GM23248 (cell line): ENCODE data around the gene RNF207. TPM values are rescaled to one million over a fixed set of nuclear protein-coding genes. Genes with fewer than 3 reads are reported as not detected.
A peak's percentile ranks its signal among the peaks of the same experiment; 100 is the strongest.

Experiments used
- DNase-seq: peaks from one replicate; pipeline ENCODE4 v3.0.0-alpha.2; 2015
- H2AFZ ChIP-seq: fragments of 200-600 bp; sonication (generic); 2 replicates; pipeline ENCODE4 v1.6.1; 2016; ENCODE audit warnings: antibody characterized with exemption
- H3F3A ChIP-seq: fragments of 200-600 bp; sonication (generic); 2 replicates; pipeline ENCODE4 v1.6.1; 2016; ENCODE audit warnings: mild to moderate bottlenecking, antibody characterized with exemption, mixed run types; ENCODE audit not compliant: insufficient read depth
- H3K27ac ChIP-seq: fragments of 200-600 bp; sonication (generic); 2 replicates; pipeline ENCODE4 v1.5.1; 2016; ENCODE audit warnings: mild to moderate bottlenecking
- H3K27me3 ChIP-seq: fragments of 200-600 bp; sonication (generic); replicated peaks from 2 replicates; pipeline ENCODE4 v1.6.1; 2016; ENCODE audit warnings: mild to moderate bottlenecking; ENCODE audit not compliant: insufficient read depth
- H3K36me3 ChIP-seq: fragments of 200-600 bp; sonication (generic); 2 replicates; pipeline ENCODE4 v1.6.1; 2016; ENCODE audit warnings: low read depth, mild to moderate bottlenecking
- H3K4me1 ChIP-seq: fragments of 200-600 bp; sonication (generic); 2 replicates; pipeline ENCODE4 v1.6.1; 2016; ENCODE audit warnings: mild to moderate bottlenecking; ENCODE audit not compliant: insufficient read depth
- H3K4me2 ChIP-seq: fragments of 200-600 bp; sonication (generic); one replicate; pipeline ENCODE4 v1.6.1; 2016; ENCODE audit warnings: mild to moderate bottlenecking; ENCODE audit not compliant: unreplicated experiment
- H3K4me3 ChIP-seq: fragments of 200-600 bp; sonication (generic); 2 replicates; pipeline ENCODE4 v1.5.1; 2016; ENCODE audit warnings: mild to moderate bottlenecking
- H3K79me2 ChIP-seq: fragments of 200-600 bp; sonication (generic); 2 replicates; pipeline ENCODE4 v1.6.1; 2016; ENCODE audit warnings: mild to moderate bottlenecking; ENCODE audit not compliant: insufficient read depth
- H3K9ac ChIP-seq: fragments of 200-600 bp; sonication (generic); 2 replicates; pipeline ENCODE4 v1.6.1; 2016; ENCODE audit warnings: mild to moderate bottlenecking
- H3K9me2 ChIP-seq: fragments of 200-600 bp; sonication (generic); 2 replicates; pipeline ENCODE4 v1.6.1; 2016; ENCODE audit warnings: mixed run types, mild to moderate bottlenecking, moderate library complexity; ENCODE audit not compliant: insufficient read depth
- H3K9me3 ChIP-seq: fragments of 200-600 bp; sonication (generic); one replicate; pipeline ENCODE4 v1.6.1; 2017; ENCODE audit warnings: low read depth
- H4K20me1 ChIP-seq: fragments of 200-600 bp; sonication (generic); 2 replicates; pipeline ENCODE4 v1.6.0; 2016; ENCODE audit not compliant: insufficient read depth
- EZH2 ChIP-seq: fragments of 200-600 bp; sonication (generic); IDR thresholded peaks from 2 replicates; pipeline ENCODE4 v1.6.1; 2018; ENCODE audit warnings: antibody characterized with exemption, mild to moderate bottlenecking; ENCODE audit not compliant: insufficient read depth, poor library complexity, severe bottlenecking
- EZH2phosphoT487 ChIP-seq: fragments of 200-600 bp; sonication (generic); IDR thresholded peaks from 2 replicates; pipeline ENCODE4 v1.6.1; 2018; ENCODE audit warnings: antibody characterized with exemption, moderate library complexity, mild to moderate bottlenecking, low read depth; ENCODE audit not compliant: insufficient read depth
- WGBS, 2 experiments: methylation state at CpG; one replicate each; pipeline ENCODE4 v1.1.6; 2015 to 2017; ENCODE audit warnings: low lambda C conversion rate in 2 of 2, low coverage in 1 of 2; ENCODE audit errors: missing lambda C conversion rate in 2 of 2; 5-methylcytosine and 5-hydroxymethylcytosine counted together
- in situ Hi-C: fragments of 300-500 bp; cut with MboI; formaldehyde crosslinking; loops from 2 replicates; pipeline ENCODE4 v1.15.0; 2020
- polyA plus RNA-seq: library from polyadenylated mRNA; unstranded; fragments of >200 nt; fragmentation: Nextera tagmentation; extraction: Ambion mirVana; gene quantifications from 2 replicates; pipeline ENCODE4 v1.2.1, GENCODE V29; 2016
- total RNA-seq: library from RNA; depleted of rRNA; stranded (reverse); fragments of >200 nt; shearing (Covaris generic); gene quantifications from 2 replicates; pipeline ENCODE4 v1.2.3, GENCODE V29; 2014

Gene RNF207
- total and polyA plus RNA-seq, 2 experiments from 2014 or later, result 8.6 to 30.3 TPM

DNA sequence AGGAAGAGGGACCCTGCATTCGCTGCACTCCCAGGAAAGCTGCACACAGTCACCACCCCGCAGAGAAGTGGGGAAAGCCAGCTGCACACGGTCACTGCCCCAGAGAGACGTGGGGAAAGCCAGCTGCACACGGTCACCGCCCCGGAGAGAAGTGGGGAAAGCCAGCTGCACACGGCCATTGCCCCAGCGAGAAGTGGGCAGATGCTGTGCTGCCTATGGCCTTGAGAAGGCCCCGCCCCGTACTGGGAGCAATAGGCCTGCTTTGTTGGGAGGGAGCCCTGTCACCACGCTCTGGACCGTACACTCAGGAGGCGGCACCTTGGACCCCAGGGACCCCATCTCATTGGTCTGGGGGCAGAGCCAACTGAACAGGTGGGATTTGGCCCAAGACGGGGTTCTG is 59.2 kb downstream of the RNF207 start:
- no peak for DNase-seq
- H3K36me3 ChIP-seq, result no peaks in the 10 kb centered on the region
- no peak overlapping the region for H3K4me2 ChIP-seq
- H4K20me1 ChIP-seq, result no peaks in the 10 kb centered on the region
- WGBS, 2 experiments, result 88 to 91% methylated on average over 14 to 15 of the region's 15 CpGs
- no peak overlapping the region for H3K27ac ChIP-seq
- H3K4me3 ChIP-seq, result no peak overlapping the region
- H3K9ac ChIP-seq, result no peak overlapping the region
- H3K4me1 ChIP-seq, result peaks cover 19% of the 10 kb centered on the region
- H3K9me3 ChIP-seq, result no peaks in the 10 kb centered on the region
- TF ChIP-seq EZH2 (no peak), EZH2phosphoT487 (no peak)
- no peaks in the 10 kb centered on the region for H3K79me2 ChIP-seq
- no peak overlapping the region for H2AFZ ChIP-seq
- in situ Hi-C loops, result no loop called here
- 0 out of 2 replicates have a peak, but pooled peaks cover 6% of the 10 kb centered on the region for H3F3A ChIP-seq
- no peaks in the 10 kb centered on the region for H3K27me3 ChIP-seq
- H3K9me2 ChIP-seq, result no peaks in the 10 kb centered on the region

GRCh38 chr1:6266641-6267040 is 60.7 kb downstream of the RNF207 start:
- in situ Hi-C loops, result no loop called here
- H3K9me3 ChIP-seq, result no peaks in the 10 kb centered on the region
- no peak overlapping the region for H3K9ac ChIP-seq
- H4K20me1 ChIP-seq, result no peaks in the 10 kb centered on the region
- H3K36me3 ChIP-seq, result no peaks in the 10 kb centered on the region
- H3K4me1 ChIP-seq, result peaks cover 25% of the 10 kb centered on the region
- DNase-seq, result no peak
- TF ChIP-seq EZH2phosphoT487, result no peak
- TF ChIP-seq EZH2, result no peak
- no peaks in the 10 kb centered on the region for H3K9me2 ChIP-seq
- no peak overlapping the region for H3K4me3 ChIP-seq
- 0 out of 2 replicates have a peak, but pooled peaks cover 6% of the 10 kb centered on the region for H3F3A ChIP-seq
- no peak overlapping the region for H3K27ac ChIP-seq
- H3K79me2 ChIP-seq, result no peaks in the 10 kb centered on the region
- WGBS, 2 experiments, result 65 to 69% methylated on average over 11 of the region's 11 CpGs
- H2AFZ ChIP-seq, result no peak overlapping the region
- H3K27me3 ChIP-seq, result no peaks in the 10 kb centered on the region
- H3K4me2 ChIP-seq, result no peak overlapping the region

DNA sequence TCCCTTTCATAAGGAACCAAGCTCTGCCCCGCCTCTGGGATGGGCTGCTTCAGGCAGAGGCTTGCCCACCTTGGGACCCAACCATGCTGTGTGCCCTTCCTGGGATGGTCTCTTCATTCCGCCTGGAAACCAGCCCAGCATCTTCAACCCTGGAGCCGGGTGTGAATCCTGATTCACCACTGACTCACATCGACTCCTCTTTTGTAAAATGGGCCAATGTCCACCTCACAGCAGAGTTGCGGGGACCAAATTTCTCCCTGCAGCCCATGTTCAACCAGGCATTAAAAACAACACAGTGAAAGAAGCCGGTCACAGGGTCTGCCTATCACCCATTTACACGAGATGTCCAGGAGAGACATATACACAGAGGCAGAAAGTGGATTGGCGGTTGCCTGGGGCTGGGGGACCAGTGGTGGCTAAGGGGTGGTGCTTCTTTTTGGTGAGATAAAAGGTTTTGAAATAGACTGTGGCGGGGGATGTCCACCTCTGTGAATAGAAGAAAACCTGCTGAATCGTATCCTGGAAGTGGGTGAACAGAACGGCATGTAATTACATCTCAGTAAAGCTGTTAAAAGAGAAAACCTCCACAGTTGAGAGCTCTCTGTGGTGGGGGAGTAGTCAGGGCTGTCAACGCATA is 61.9 kb downstream of the RNF207 start:
- Histone ChIP-seq H3F3A (0 out of 2 replicates have a peak, but pooled peaks cover 6% of the 10 kb centered on the region), H3K36me3 (no peaks in the 10 kb centered on the region), H3K9me2 (no peaks in the 10 kb centered on the region), H2AFZ (no peak overlapping the region), H3K9ac (no peak overlapping the region), H3K4me2 (no peak overlapping the region), H3K4me3 (no peak overlapping the region), H4K20me1 (no peaks in the 10 kb centered on the region), H3K79me2 (no peaks in the 10 kb centered on the region), H3K4me1 (peaks cover 25% of the 10 kb centered on the region), H3K27me3 (no peaks in the 10 kb centered on the region), H3K9me3 (no peaks in the 10 kb centered on the region), H3K27ac (no peak overlapping the region)
- 55 to 64% methylated on average over 12 of the region's 12 CpGs for WGBS, 2 experiments
- in situ Hi-C loops, result no loop called here
- TF ChIP-seq EZH2, result no peak
- TF ChIP-seq EZH2phosphoT487, result no peak
- DNase-seq, result peak; percentile 84

- in situ Hi-C loops, result no loop called here
- Histone ChIP-seq H3K27ac (no peak overlapping the region), H2AFZ (no peak overlapping the region), H3K4me3 (no peak overlapping the region), H3K79me2 (no peaks in the 10 kb centered on the region), H3K9me3 (no peaks in the 10 kb centered on the region), H3K4me1 (peaks cover 19% of the 10 kb centered on the region), H3K9ac (no peak overlapping the region), H3K9me2 (no peaks in the 10 kb centered on the region), H3K4me2 (no peak overlapping the region), H3F3A (0 out of 2 replicates have a peak, but pooled peaks cover 6% of the 10 kb centered on the region), H4K20me1 (no peaks in the 10 kb centered on the region), H3K27me3 (no peaks in the 10 kb centered on the region), H3K36me3 (no peaks in the 10 kb centered on the region)
- WGBS, 2 experiments, result 86 to 90% methylated on average over 21 of the region's 21 CpGs
- no peak for DNase-seq
- no peak for TF ChIP-seq EZH2
- no peak for TF ChIP-seq EZH2phosphoT487
These were observed 62.5 kb downstream of the RNF207 start for GRCh38 chr1:6268415-6268814.
